ENCODE data around the gene P2RY12. TPM values are rescaled to one million over a fixed set of nuclear protein-coding genes. Genes with fewer than 3 reads are reported as not detected.

P2RY12 gene
- total RNA-seq, 2 experiments from 2014 or later, result 0.19 TPM; not detected in 1

DNA sequence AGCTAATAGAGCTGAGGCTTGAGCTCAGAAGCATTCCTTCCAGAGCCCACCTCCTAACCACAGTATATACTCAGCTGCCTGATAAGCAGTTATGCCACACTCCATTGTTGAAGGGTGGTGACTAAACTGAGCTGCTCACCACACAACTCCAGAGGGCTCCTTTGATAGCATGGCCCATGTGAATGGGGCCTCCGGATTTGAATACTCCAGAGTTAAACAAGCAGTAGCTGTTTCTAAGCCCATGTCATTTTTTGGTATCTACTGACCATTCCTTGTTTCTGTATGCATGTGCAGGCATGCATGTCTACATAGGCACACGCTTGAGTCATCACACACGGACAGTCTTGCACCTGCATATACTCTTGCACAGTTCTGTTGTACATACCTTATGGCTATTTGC is 47.4 kb upstream of the P2RY12 start:
- intact Hi-C loops (cut with micrococcal nuclease; ENCODE audit: unreplicated experiment), result loop anchor here (10.0 kb wide), 1 partner anchor 483 kb away; no protein-coding TSS in a partner anchor
- H4K20me1 ChIP-seq (ENCODE audit: insufficient read depth, low read length), result no peaks in the 10 kb centered on the region
- BruUV-seq (replicated peaks), result no TSS peak
- H3K79me2 ChIP-seq (ENCODE audit: insufficient read depth, low read depth, low read length), result no peaks in the 10 kb centered on the region
- ChIA-PET POLR2A (interaction anchor here (0.6 kb wide), 1 partner anchor 9 kb away, joined by 4 read pairs; no protein-coding TSS in a partner anchor), CTCF (ENCODE audit: unreplicated experiment) (no interaction called here)
- no peak overlapping the region for H2AFZ ChIP-seq (ENCODE audit: low read length)
- no peaks in the 10 kb centered on the region for H3K9me3 ChIP-seq (ENCODE audit: low read length)
- H3K27ac ChIP-seq (ENCODE audit: low read depth, low read length, poor library complexity, severe bottlenecking), result no peak overlapping the region
- no peak overlapping the region for H3K4me3 ChIP-seq (ENCODE audit: low read depth, low read length, poor library complexity, severe bottlenecking)
- DNase-seq (ENCODE audit: low spot score), result no peak
- no peaks in the 10 kb centered on the region for H3K9me2 ChIP-seq (ENCODE audit: insufficient read depth, low read length)
- 0 out of 2 replicates have a peak, but pooled peaks cover 4% of the 10 kb centered on the region for H3K36me3 ChIP-seq (ENCODE audit: insufficient read depth, low read length)
- no peak for TF ChIP-seq EZH2phosphoT487 (IDR thresholded peaks at IDR 0.05; ENCODE audit: borderline replicate concordance, low read depth, low read length)
- TF ChIP-seq, protein P1, sequence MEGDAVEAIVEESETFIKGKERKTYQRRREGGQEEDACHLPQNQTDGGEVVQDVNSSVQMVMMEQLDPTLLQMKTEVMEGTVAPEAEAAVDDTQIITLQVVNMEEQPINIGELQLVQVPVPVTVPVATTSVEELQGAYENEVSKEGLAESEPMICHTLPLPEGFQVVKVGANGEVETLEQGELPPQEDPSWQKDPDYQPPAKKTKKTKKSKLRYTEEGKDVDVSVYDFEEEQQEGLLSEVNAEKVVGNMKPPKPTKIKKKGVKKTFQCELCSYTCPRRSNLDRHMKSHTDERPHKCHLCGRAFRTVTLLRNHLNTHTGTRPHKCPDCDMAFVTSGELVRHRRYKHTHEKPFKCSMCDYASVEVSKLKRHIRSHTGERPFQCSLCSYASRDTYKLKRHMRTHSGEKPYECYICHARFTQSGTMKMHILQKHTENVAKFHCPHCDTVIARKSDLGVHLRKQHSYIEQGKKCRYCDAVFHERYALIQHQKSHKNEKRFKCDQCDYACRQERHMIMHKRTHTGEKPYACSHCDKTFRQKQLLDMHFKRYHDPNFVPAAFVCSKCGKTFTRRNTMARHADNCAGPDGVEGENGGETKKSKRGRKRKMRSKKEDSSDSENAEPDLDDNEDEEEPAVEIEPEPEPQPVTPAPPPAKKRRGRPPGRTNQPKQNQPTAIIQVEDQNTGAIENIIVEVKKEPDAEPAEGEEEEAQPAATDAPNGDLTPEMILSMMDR (conservative IDR thresholded peaks at IDR 0.05; ENCODE audit: low read length), result no peak
- H3K4me2 ChIP-seq (ENCODE audit: low read length), result no peak overlapping the region
- peaks cover under 1% of the 10 kb centered on the region for H3K4me1 ChIP-seq (ENCODE audit: insufficient read depth, low read length, poor library complexity, severe bottlenecking)

DNA sequence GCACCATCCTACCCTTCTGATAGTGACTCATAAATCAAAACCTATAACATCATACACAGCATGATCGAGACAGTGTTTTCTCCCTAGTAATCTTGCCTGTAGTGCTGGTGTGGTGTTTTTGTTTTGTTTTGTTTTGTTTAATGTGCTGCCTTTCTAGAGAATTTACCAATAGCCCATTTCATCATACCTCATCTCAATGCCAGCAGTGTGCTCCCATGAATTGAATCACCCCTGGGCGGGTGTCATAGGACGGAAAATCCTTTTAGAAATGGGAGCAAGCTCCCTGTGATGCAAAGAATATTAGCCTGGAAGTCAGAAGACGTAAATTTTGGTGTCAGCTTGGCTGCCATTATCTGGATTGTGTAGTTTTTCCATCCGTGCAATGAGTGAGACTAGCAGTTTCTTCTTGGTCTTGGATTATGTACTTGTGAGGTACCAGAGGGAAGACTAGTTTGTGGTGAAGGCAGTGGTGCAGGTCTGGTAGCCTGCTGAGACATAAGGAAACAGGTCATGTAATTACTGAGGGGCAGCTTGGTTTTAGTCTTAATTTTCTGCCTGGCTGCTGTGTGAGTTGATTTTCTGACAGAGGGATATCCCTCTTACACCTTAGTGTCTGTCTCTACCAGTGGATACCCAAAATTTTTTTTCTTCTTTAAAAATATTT is 46.4 kb upstream of the P2RY12 start:
- CTCF ChIA-PET (ENCODE audit: unreplicated experiment), result no interaction called here

More for the DNA sequence above, 46.4 kb upstream of the P2RY12 start:
- intact Hi-C loops (cut with micrococcal nuclease; ENCODE audit: unreplicated experiment), result loop anchor here (10.0 kb wide), 1 partner anchor 484 kb away; no protein-coding TSS in a partner anchor
- POLR2A ChIA-PET, result interaction anchor here (0.9 kb wide), 1 partner anchor 331 kb away, joined by 3 read pairs; no protein-coding TSS in a partner anchor
- no peak overlapping the region for H2AFZ ChIP-seq (ENCODE audit: low read length)
- H3K4me3 ChIP-seq (ENCODE audit: low read depth, low read length, poor library complexity, severe bottlenecking), result no peak overlapping the region
- H3K9me3 ChIP-seq (ENCODE audit: low read length), result no peaks in the 10 kb centered on the region
- no peak overlapping the region for H3K27ac ChIP-seq (ENCODE audit: low read depth, low read length, poor library complexity, severe bottlenecking)
- peaks cover 10% of the 10 kb centered on the region for H3K4me1 ChIP-seq (ENCODE audit: insufficient read depth, low read length, poor library complexity, severe bottlenecking)
- DNase-seq (ENCODE audit: low spot score), result no peak
- H4K20me1 ChIP-seq (ENCODE audit: insufficient read depth, low read length), result no peaks in the 10 kb centered on the region
- H3K9me2 ChIP-seq (ENCODE audit: insufficient read depth, low read length), result no peaks in the 10 kb centered on the region
- H3K79me2 ChIP-seq (ENCODE audit: insufficient read depth, low read depth, low read length), result no peaks in the 10 kb centered on the region
- TF ChIP-seq, protein P1 (conservative IDR thresholded peaks at IDR 0.05; ENCODE audit: low read length), result no peak
- no peak for TF ChIP-seq EZH2phosphoT487 (IDR thresholded peaks at IDR 0.05; ENCODE audit: borderline replicate concordance, low read depth, low read length)
- H3K36me3 ChIP-seq (ENCODE audit: insufficient read depth, low read length), result 0 out of 2 replicates have a peak, but pooled peaks cover 4% of the 10 kb centered on the region
- H3K4me2 ChIP-seq (ENCODE audit: low read length), result no peak overlapping the region
- no TSS peak for BruUV-seq (replicated peaks)

All from OCI-LY7 (cell line).